ENCODE measurements around the gene ENOX1.

Gene ENOX1

DNA sequence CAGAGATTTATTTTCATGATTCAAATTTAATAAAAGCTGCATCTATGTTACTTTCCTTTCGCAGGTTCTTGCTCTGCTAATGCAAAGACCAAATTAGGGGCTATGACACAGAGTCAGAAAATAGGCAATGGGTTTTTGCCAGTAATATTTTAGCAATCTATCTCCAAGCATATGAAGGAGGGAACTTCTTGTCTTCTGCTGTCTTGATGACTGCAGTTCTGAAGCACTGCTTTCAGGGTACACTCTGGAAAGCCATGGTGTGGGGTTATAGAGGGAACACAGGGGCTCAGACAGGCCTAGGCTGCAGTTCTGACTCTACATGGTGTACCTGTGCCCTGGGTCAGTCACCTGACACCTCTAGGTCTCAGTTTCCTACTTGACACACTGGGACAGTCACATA lies 500.0 kb downstream of the ENOX1 start:
- no peak overlapping the region for H4K91ac ChIP-seq (ENCODE audit: low read depth, low read length)
- H3K27me3 ChIP-seq (ENCODE audit: insufficient read depth, low read length) = no peaks in the 10 kb centered on the region
- no peak overlapping the region for H3K18ac ChIP-seq (ENCODE audit: low read length)
- no peak overlapping the region for H3K4me3 ChIP-seq (ENCODE audit: low read depth, low read length)
- no peaks in the 10 kb centered on the region for H3K9me3 ChIP-seq (ENCODE audit: insufficient read depth, low read depth, low read length)
- H3K23ac ChIP-seq (ENCODE audit: low read length) = no peak overlapping the region
- H2AK5ac ChIP-seq (ENCODE audit: low read length) = no peak overlapping the region
- H3K4me2 ChIP-seq (ENCODE audit: low read length) = no peak overlapping the region
- no peak overlapping the region for H3K27ac ChIP-seq (ENCODE audit: low read depth, low read length)
- no peak overlapping the region for H3K9ac ChIP-seq (ENCODE audit: low read length)
- no peak overlapping the region for H2BK12ac ChIP-seq (ENCODE audit: low read length)
- H3K79me1 ChIP-seq (ENCODE audit: low read length) = no peaks in the 10 kb centered on the region
- H3K4ac ChIP-seq (ENCODE audit: low read depth, low read length) = no peak overlapping the region
- H3K36me3 ChIP-seq (ENCODE audit: control insufficient read depth in 1 of 2, insufficient read depth in 2 of 2, low read length in 2 of 2) = no peaks in the 10 kb centered on the region
- no peaks in the 10 kb centered on the region for H3K79me2 ChIP-seq (ENCODE audit: control insufficient read depth, insufficient read depth, low read length, poor library complexity)
- H3K14ac ChIP-seq (ENCODE audit: low read length) = no peak overlapping the region
- no peaks in the 10 kb centered on the region for H3K4me1 ChIP-seq (ENCODE audit: control insufficient read depth in 1 of 2, insufficient read depth in 2 of 2, low read length in 2 of 2)
- WGBS (ENCODE audit: extremely low coverage, insufficient coverage, insufficient read length) = no CpG with 5 or more reads among the region's 1 CpG
- no peak overlapping the region for H4K8ac ChIP-seq (ENCODE audit: low read depth, low read length)
- H2BK120ac ChIP-seq (ENCODE audit: insufficient read depth, low read length, poor library complexity) = no peak overlapping the region
- H2AFZ ChIP-seq (ENCODE audit: insufficient read depth, low read length, poor library complexity) = no peak overlapping the region
- H2BK5ac ChIP-seq (ENCODE audit: low read depth, low read length, poor library complexity) = no peak overlapping the region
- no peak for DNase-seq
- H4K12ac ChIP-seq (ENCODE audit: low read depth, low read length) = no peak overlapping the region

DNA sequence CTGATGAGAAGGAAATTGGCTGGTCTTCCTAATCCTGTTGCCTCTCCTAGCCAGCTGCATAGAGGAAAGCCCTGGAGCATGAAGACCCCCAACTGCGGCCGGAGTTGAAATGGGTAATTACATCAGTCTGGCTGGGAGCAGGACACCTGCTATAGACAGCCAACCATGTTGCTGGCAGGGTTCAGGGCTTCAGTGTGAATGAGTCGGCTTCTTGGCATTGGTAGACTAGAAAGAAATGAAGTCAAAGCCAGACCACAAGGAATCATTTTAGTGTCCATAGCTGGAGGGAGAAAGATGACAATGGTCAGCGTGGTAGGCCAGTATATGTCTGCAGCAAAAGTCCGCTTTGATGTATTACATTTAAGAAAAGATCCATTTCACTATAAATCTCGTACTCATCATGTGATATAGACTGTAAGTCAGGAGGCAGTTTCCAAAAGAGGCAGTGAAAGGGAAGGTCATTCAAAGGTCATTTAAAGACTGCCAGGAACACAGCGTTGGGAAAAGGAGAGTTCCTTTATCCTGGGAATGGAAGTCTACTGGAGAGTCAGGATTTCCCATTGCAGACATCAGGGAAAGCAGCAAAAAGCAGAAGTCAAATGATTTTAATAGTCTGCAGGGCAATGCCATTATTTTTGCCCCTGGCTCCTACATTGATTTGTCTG lies 500.7 kb downstream of the ENOX1 start:
- Histone ChIP-seq H3K23ac (ENCODE audit: low read length) (no peak overlapping the region), H3K27me3 (ENCODE audit: insufficient read depth, low read length) (no peaks in the 10 kb centered on the region), H3K27ac (ENCODE audit: low read depth, low read length) (no peak overlapping the region), H3K14ac (ENCODE audit: low read length) (no peak overlapping the region), H3K79me1 (ENCODE audit: low read length) (no peaks in the 10 kb centered on the region), H3K9ac (ENCODE audit: low read length) (no peak overlapping the region), H3K18ac (ENCODE audit: low read length) (no peak overlapping the region), H2AK5ac (ENCODE audit: low read length) (no peak overlapping the region), H3K4me3 (ENCODE audit: low read depth, low read length) (no peak overlapping the region), H3K4ac (ENCODE audit: low read depth, low read length) (no peak overlapping the region), H2BK12ac (ENCODE audit: low read length) (no peak overlapping the region), H2BK120ac (ENCODE audit: insufficient read depth, low read length, poor library complexity) (no peak overlapping the region), H4K91ac (ENCODE audit: low read depth, low read length) (no peak overlapping the region), H3K4me2 (ENCODE audit: low read length) (no peak overlapping the region), H3K79me2 (ENCODE audit: control insufficient read depth, insufficient read depth, low read length, poor library complexity) (no peaks in the 10 kb centered on the region), H3K36me3 (ENCODE audit: control insufficient read depth in 1 of 2, insufficient read depth in 2 of 2, low read length in 2 of 2) (no peaks in the 10 kb centered on the region), H3K4me1 (ENCODE audit: control insufficient read depth in 1 of 2, insufficient read depth in 2 of 2, low read length in 2 of 2) (no peaks in the 10 kb centered on the region), H4K12ac (ENCODE audit: low read depth, low read length) (no peak overlapping the region), H3K9me3 (ENCODE audit: insufficient read depth, low read depth, low read length) (no peaks in the 10 kb centered on the region), H4K8ac (ENCODE audit: low read depth, low read length) (no peak overlapping the region), H2AFZ (ENCODE audit: insufficient read depth, low read length, poor library complexity) (no peak overlapping the region), H2BK5ac (ENCODE audit: low read depth, low read length, poor library complexity) (no peak overlapping the region)
- DNase-seq = no peak
- WGBS (ENCODE audit: extremely low coverage, insufficient coverage, insufficient read length) = no CpG with 5 or more reads among the region's 7 CpGs

DNA sequence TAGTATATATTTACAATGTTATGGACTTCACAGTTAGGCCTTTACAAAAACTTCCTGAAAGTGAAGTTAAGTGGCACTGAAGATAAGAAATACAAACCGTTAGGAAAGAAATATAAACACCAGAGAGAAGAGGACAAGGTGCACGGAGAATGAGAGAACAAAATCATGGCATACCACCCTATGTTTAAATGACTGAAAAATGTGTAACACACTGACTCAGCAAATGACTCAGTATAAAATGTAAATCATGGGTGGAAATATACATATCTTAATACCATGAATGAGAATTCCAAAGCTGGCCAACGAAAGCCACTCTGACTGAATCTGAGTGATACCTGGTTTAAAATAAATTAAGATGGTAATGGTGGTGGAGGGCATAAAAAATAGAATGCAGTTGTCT lies 502.6 kb downstream of the ENOX1 start:
- H3K9me3 ChIP-seq (ENCODE audit: insufficient read depth, low read depth, low read length) = no peaks in the 10 kb centered on the region
- no peaks in the 10 kb centered on the region for H3K79me2 ChIP-seq (ENCODE audit: control insufficient read depth, insufficient read depth, low read length, poor library complexity)
- H3K18ac ChIP-seq (ENCODE audit: low read length) = no peak overlapping the region
- H4K12ac ChIP-seq (ENCODE audit: low read depth, low read length) = no peak overlapping the region
- no peak overlapping the region for H3K4me3 ChIP-seq (ENCODE audit: low read depth, low read length)
- no CpG with 5 or more reads among the region's 3 CpGs for WGBS (ENCODE audit: extremely low coverage, insufficient coverage, insufficient read length)
- H2AK5ac ChIP-seq (ENCODE audit: low read length) = no peak overlapping the region
- H4K91ac ChIP-seq (ENCODE audit: low read depth, low read length) = no peak overlapping the region
- no peak for DNase-seq
- H3K4ac ChIP-seq (ENCODE audit: low read depth, low read length) = no peak overlapping the region
- no peaks in the 10 kb centered on the region for H3K79me1 ChIP-seq (ENCODE audit: low read length)
- H3K27ac ChIP-seq (ENCODE audit: low read depth, low read length) = no peak overlapping the region
- H2BK12ac ChIP-seq (ENCODE audit: low read length) = no peak overlapping the region
- H4K8ac ChIP-seq (ENCODE audit: low read depth, low read length) = no peak overlapping the region
- H3K23ac ChIP-seq (ENCODE audit: low read length) = no peak overlapping the region
- H3K27me3 ChIP-seq (ENCODE audit: insufficient read depth, low read length) = no peaks in the 10 kb centered on the region
- no peak overlapping the region for H3K4me2 ChIP-seq (ENCODE audit: low read length)
- H3K9ac ChIP-seq (ENCODE audit: low read length) = no peak overlapping the region
- no peak overlapping the region for H2BK120ac ChIP-seq (ENCODE audit: insufficient read depth, low read length, poor library complexity)
- H3K4me1 ChIP-seq (ENCODE audit: control insufficient read depth in 1 of 2, insufficient read depth in 2 of 2, low read length in 2 of 2) = no peaks in the 10 kb centered on the region
- no peaks in the 10 kb centered on the region for H3K36me3 ChIP-seq (ENCODE audit: control insufficient read depth in 1 of 2, insufficient read depth in 2 of 2, low read length in 2 of 2)
- H2BK5ac ChIP-seq (ENCODE audit: low read depth, low read length, poor library complexity) = no peak overlapping the region
- no peak overlapping the region for H2AFZ ChIP-seq (ENCODE audit: insufficient read depth, low read length, poor library complexity)
- no peak overlapping the region for H3K14ac ChIP-seq (ENCODE audit: low read length)

DNA sequence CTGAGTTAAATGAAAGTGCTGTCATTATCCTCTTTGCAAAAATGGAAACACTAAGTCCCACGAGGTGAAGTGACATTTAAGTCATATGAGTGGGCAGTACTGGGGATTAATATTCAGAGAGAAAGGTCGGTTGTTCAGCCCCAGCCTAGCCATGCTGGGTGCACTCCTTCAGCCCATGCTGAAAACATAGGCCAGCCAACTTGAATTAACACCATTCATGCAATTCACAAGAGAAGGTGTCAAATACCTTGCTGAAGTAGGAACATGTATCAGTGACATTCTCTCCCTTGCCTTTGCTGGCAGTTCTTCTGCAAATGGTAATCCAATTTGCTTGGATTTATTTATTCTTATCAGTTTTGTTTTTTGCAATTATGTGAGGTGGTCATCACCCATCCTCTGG lies 507.1 kb downstream of the ENOX1 start:
- Histone ChIP-seq H3K27me3 (ENCODE audit: insufficient read depth, low read length) (no peaks in the 10 kb centered on the region), H3K36me3 (ENCODE audit: control insufficient read depth in 1 of 2, insufficient read depth in 2 of 2, low read length in 2 of 2) (no peaks in the 10 kb centered on the region), H2AFZ (ENCODE audit: insufficient read depth, low read length, poor library complexity) (no peak overlapping the region), H3K18ac (ENCODE audit: low read length) (no peak overlapping the region), H3K14ac (ENCODE audit: low read length) (no peak overlapping the region), H3K4ac (ENCODE audit: low read depth, low read length) (no peak overlapping the region), H2BK12ac (ENCODE audit: low read length) (no peak overlapping the region), H3K79me1 (ENCODE audit: low read length) (no peaks in the 10 kb centered on the region), H2BK120ac (ENCODE audit: insufficient read depth, low read length, poor library complexity) (no peak overlapping the region), H3K9ac (ENCODE audit: low read length) (no peak overlapping the region), H3K4me3 (ENCODE audit: low read depth, low read length) (no peak overlapping the region), H3K23ac (ENCODE audit: low read length) (no peak overlapping the region), H3K79me2 (ENCODE audit: control insufficient read depth, insufficient read depth, low read length, poor library complexity) (no peaks in the 10 kb centered on the region), H3K4me1 (ENCODE audit: control insufficient read depth in 1 of 2, insufficient read depth in 2 of 2, low read length in 2 of 2) (peaks cover 0 to 2% of the 10 kb centered on the region in 2 experiments), H4K91ac (ENCODE audit: low read depth, low read length) (no peak overlapping the region), H2BK5ac (ENCODE audit: low read depth, low read length, poor library complexity) (no peak overlapping the region), H2AK5ac (ENCODE audit: low read length) (no peak overlapping the region), H4K8ac (ENCODE audit: low read depth, low read length) (no peak overlapping the region), H3K9me3 (ENCODE audit: insufficient read depth, low read depth, low read length) (no peaks in the 10 kb centered on the region), H3K4me2 (ENCODE audit: low read length) (no peak overlapping the region), H4K12ac (ENCODE audit: low read depth, low read length) (no peak overlapping the region), H3K27ac (ENCODE audit: low read depth, low read length) (no peak overlapping the region)
- no peak for DNase-seq
- no CpG with 5 or more reads among the region's 2 CpGs for WGBS (ENCODE audit: extremely low coverage, insufficient coverage, insufficient read length)
